ENCODE data around the gene RTCA.
"Not testable (repeated sequence)": the region's sequence is repeated elsewhere in the genome, so short reads cannot be mapped to it uniquely, and the experiment has no call there.

RTCA gene

GRCh38 chr1:100265931-100266740 lies at the start of gene RTCA:
TSS of gene RTCA (plus strand) at chr1:100266216. CDS start at chr1:100266376, 160 bp downstream.
- peak; percentile 92 for DNase-seq (ENCODE audit: low spot score)

GRCh38 chr1:100217834-100218233 lies 48.2 kb upstream of the RTCA start:
- no peak for DNase-seq (ENCODE audit: low spot score)

- no peak for DNase-seq (ENCODE audit: low spot score)
These were observed 46.6 kb upstream of the RTCA start for GRCh38 chr1:100219457-100219856.

GRCh38 chr1:100219883-100220282 lies 46.1 kb upstream of the RTCA start:
- DNase-seq (ENCODE audit: low spot score) = no peak

- no peak for DNase-seq (ENCODE audit: low spot score)
These were observed 43.6 kb upstream of the RTCA start for GRCh38 chr1:100222428-100222827.

GRCh38 chr1:100229681-100230443 lies 36.2 kb upstream of the RTCA start:
- DNase-seq (ENCODE audit: low spot score) = no peak

- DNase-seq (ENCODE audit: low spot score) = no peak
These were observed 35.3 kb upstream of the RTCA start for GRCh38 chr1:100230765-100231164.

GRCh38 chr1:100231721-100232120 lies 34.3 kb upstream of the RTCA start:
- DNase-seq (ENCODE audit: low spot score) = no peak

GRCh38 chr1:100232156-100232555 lies 33.9 kb upstream of the RTCA start:
- no peak for DNase-seq (ENCODE audit: low spot score)

- DNase-seq (ENCODE audit: low spot score) = not testable (repeated sequence)
These were observed 32.5 kb upstream of the RTCA start for GRCh38 chr1:100233566-100233965.

- DNase-seq (ENCODE audit: low spot score) = no peak
These were observed 31.6 kb upstream of the RTCA start for GRCh38 chr1:100234432-100234831.

- no peak for DNase-seq (ENCODE audit: low spot score)
These were observed 28.9 kb upstream of the RTCA start for GRCh38 chr1:100237091-100237490.

- no peak for DNase-seq (ENCODE audit: low spot score)
These were observed 26.1 kb upstream of the RTCA start for GRCh38 chr1:100239961-100240360.

- no peak for DNase-seq (ENCODE audit: low spot score)
These were observed 25.4 kb upstream of the RTCA start for GRCh38 chr1:100240631-100241030.

GRCh38 chr1:100246738-100247137 lies 19.3 kb upstream of the RTCA start:
- no peak for DNase-seq (ENCODE audit: low spot score)

GRCh38 chr1:100249155-100249536 lies 16.9 kb upstream of the RTCA start:
- DNase-seq (ENCODE audit: low spot score) = peak; percentile 4

- DNase-seq (ENCODE audit: low spot score) = peak; percentile 97
These were observed 16.3 kb upstream of the RTCA start, which contains the start of gene DBT for GRCh38 chr1:100249537-100250257. TSS of gene DBT (minus strand) at chr1:100249834. CDS start at chr1:100249820, 14 bp downstream.

- no peak for DNase-seq (ENCODE audit: low spot score)
These were observed 15.8 kb upstream of the RTCA start for GRCh38 chr1:100250264-100250663.

GRCh38 chr1:100250807-100251206 lies 15.2 kb upstream of the RTCA start:
- no peak for DNase-seq (ENCODE audit: low spot score)

- no peak for DNase-seq (ENCODE audit: low spot score)
These were observed 13.1 kb upstream of the RTCA start for GRCh38 chr1:100252901-100253300.

GRCh38 chr1:100253552-100253951 lies 12.5 kb upstream of the RTCA start:
- no peak for DNase-seq (ENCODE audit: low spot score)

- DNase-seq (ENCODE audit: low spot score) = not testable (repeated sequence)
These were observed 9.7 kb upstream of the RTCA start for GRCh38 chr1:100256273-100256672.
